Choroid plexus epithelial cell (primary cell): Measurements from ENCODE around the gene HOXB4.

ENCODE experiments used
- DNase-seq: peaks from one replicate; pipeline ENCODE4 v3.0.0-alpha.2; 2010; ENCODE audit warnings: low read depth
- H3K4me3 ChIP-seq: 2 replicates; pipeline ENCODE4 v1.5.1; 2011; ENCODE audit warnings: low read depth, mild to moderate bottlenecking, control low read depth, low read length, moderate library complexity
- TF ChIP-seq, protein P1 (sequence below): conservative IDR thresholded peaks from 2 replicates; pipeline ENCODE4 v1.5.1; 2011; ENCODE audit warnings: low read depth, mild to moderate bottlenecking, control low read depth, inconsistent platforms, low read length, moderate library complexity

HOXB4 gene

DNA sequence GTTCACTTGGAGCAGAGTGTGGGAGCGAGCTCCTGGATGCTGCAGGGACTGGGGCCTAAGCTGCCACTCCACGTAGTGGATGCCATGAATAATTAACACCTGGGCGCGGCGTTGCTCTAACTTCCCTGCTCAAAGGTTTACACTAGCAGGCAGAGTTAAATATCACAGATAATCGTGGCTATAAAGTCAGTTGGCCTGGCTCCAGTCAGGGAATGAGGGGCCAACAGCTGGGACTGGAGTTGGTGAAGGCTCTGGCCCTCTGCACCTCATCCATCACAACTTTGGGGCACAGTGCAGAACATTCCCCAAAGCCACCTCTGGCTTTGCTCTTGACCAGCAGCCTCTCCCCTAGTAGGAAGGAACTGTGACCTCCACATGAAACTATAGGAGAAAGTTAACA, 10.9 kb downstream of the HOXB4 start:
- DNase-seq = no peak
- TF ChIP-seq, protein P1, sequence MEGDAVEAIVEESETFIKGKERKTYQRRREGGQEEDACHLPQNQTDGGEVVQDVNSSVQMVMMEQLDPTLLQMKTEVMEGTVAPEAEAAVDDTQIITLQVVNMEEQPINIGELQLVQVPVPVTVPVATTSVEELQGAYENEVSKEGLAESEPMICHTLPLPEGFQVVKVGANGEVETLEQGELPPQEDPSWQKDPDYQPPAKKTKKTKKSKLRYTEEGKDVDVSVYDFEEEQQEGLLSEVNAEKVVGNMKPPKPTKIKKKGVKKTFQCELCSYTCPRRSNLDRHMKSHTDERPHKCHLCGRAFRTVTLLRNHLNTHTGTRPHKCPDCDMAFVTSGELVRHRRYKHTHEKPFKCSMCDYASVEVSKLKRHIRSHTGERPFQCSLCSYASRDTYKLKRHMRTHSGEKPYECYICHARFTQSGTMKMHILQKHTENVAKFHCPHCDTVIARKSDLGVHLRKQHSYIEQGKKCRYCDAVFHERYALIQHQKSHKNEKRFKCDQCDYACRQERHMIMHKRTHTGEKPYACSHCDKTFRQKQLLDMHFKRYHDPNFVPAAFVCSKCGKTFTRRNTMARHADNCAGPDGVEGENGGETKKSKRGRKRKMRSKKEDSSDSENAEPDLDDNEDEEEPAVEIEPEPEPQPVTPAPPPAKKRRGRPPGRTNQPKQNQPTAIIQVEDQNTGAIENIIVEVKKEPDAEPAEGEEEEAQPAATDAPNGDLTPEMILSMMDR = no peak

DNA sequence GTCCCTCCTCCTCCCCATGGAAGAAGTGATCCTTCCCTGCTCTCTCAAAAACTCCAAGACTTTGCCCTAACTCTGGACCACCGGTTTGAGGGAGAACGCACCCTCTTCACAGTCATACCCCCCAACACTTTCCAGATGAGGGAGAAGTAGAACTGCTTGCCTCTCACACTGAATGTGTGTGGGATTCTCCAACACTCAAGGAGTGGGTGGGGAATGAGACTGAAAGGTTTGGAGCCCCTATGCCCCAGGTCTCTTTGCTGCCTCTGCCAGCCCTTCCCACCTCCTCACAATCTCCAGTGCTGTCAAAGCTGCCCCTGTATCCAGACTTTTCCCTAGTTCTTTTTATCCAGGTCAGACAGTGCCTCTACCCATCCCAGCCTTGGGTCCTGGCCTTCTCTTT, 11.4 kb downstream of the HOXB4 start:
- H3K4me3 ChIP-seq = no peak overlapping the region
- TF ChIP-seq, protein P1 = no peak

More for the DNA sequence above, 10.9 kb downstream of the HOXB4 start:
- no peak overlapping the region for H3K4me3 ChIP-seq

DNA sequence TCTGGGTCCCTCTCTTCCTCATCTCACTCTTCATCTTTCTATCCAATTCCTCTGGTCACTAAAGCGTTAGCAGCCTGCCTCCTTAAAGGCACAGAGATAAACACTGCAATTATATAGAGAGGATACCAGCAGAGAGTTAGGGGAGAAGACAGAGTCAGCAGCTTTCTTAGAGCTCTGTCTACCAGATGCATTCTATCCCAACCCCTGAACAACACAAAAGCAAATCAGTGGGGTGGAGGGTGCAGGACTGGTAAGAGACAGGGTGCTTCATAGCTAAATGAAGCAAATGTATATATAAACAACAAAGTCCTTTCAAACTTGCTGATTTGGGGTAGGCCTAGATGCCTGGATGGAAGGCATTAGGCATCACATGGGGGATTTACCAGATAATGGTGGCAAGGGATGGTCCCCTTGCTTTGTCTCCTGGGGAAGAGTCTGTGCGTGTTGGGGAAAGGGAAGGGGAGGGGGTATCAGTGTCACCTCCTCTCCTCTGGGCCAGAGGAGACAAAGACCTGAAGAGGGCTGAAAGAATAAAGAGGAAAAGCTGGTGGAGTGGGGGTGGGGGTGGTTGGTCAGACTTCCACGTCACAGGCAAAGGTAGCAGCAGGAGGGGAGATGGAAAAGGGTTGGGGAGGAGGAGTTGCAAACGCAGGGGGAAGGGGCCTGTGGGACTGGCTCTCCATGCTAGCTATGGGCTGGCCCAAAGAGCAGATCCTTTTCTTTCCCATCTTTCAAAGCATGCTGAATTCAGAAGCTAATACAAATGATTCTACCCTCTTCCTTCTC, 12.0 kb downstream of the HOXB4 start:
- no peak for DNase-seq
- TF ChIP-seq, protein P1 = no peak
- no peak overlapping the region for H3K4me3 ChIP-seq

More for the DNA sequence above, 11.4 kb downstream of the HOXB4 start:
- no peak for DNase-seq

DNA sequence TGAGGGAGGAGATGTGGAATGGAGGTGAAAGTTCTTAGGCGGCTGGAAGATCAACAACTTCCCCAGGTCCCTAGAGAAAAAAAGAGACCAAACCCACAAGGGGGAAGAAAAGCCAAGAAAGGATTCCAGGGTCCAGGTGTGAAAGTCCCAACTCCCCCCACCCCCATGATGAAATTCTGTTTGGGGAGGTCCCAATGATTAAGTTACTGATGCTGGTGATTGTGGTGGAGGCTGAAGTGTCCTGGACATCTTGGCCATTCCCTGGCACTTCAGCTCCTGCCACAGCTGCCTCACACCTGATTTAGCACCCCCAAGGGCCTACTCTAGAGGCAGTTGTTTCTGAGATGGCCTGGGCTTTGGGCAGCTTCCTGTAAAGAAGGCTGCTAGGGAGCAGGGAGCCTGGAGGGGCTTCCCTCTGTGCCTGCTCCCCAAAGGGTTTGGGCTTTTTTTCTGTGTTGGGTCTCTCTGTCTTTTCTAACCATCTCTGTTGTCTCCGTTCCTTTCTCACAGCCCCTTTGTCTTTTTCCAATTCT, 13.1 kb downstream of the HOXB4 start:
- no peak overlapping the region for H3K4me3 ChIP-seq
- TF ChIP-seq, protein P1 = no peak

DNA sequence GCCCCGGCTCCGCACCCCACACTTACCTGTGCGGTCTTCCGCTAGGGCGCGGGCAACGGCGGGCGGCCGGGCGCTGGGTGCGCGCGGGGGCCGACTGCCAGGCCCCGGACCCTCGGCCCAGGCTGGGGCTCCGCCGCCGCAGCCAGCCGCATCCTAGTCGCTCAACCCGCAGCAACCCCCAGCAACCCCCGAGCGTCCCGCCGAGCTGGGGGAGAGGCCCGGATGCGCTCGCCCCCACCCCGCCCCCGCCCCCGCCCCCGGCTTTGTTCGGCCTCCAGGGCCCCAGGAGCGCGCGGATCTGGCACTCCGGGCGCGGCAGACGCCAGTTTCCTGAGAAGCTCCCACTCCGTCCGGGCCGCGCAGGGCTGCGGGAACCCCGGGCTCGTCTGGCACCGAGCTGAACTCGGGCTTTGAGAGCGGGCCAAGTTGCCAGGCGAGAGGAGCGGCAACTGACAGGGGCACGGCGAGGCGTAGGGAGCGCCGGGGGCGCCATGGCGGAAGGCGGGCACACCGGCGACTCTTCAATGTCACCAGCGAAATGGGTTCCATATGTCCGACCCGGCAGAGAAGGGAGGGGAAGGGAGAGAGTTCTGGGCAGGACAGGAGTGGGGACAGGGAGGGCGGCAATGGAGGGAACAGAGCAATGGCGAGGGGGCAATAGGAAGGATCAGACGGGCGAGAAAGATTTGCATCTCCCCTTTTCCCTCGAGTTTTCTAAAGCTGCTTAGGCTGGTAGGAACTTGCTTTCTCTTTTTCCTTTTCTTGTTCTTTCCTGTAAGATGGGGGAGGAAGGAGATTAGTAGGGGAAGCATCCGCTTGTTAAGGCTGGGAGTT, 13.7 kb downstream of the HOXB4 start:
- TF ChIP-seq, protein P1 = no peak
- H3K4me3 ChIP-seq = no peak overlapping the region
- no peak for DNase-seq

More for the DNA sequence above, 13.1 kb downstream of the HOXB4 start:
- no peak for DNase-seq

DNA sequence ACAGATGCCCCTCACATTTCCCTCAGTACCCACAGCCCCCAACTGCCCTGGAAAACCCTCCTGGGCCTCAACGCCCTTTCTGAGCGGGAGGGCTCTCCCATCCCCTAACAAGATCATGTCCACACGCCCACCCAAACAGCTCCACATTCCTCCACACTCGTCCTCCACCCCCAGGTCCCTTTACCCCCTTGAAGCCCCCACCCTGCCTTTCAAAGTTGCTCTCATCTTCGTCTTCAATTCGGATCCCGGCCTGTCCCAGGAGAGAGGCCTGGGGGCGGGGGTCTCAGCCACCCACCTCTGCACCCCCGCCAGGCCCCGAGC, 14.3 kb downstream of the HOXB4 start:
- TF ChIP-seq, protein P1 = no peak
- no peak overlapping the region for H3K4me3 ChIP-seq
- no peak for DNase-seq
